LNCAP (cell line): ENCODE results near the gene OSBP2.

ENCODE experiments used
- TF ChIP-seq, protein P1 (sequence below): fragments of 450-650 bp; IDR thresholded peaks from 2 replicates; pipeline ENCODE4 v1.5.1; 2017; ENCODE audit warnings: mild to moderate bottlenecking

OSBP2 gene

DNA sequence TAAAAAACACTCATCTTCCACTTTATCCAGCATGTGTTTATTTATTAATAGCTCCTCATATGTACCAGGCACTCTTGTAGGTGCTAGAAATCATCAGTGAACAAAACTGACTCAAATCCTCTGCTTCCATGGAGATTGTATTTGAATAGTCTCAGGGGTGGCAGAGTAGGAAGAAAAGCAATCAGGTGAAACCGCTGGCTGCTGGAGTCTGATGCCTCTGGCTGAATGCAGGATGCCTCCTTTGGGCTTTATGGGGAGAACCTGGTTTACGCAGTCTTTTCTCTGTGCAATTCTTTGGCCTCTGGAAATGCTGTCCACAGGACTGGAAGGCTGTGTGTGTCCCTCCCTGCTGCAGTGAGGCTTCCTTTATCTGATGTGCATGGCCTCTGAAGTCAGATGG, 12.8 kb upstream of the OSBP2 start:
- TF ChIP-seq, protein P1, sequence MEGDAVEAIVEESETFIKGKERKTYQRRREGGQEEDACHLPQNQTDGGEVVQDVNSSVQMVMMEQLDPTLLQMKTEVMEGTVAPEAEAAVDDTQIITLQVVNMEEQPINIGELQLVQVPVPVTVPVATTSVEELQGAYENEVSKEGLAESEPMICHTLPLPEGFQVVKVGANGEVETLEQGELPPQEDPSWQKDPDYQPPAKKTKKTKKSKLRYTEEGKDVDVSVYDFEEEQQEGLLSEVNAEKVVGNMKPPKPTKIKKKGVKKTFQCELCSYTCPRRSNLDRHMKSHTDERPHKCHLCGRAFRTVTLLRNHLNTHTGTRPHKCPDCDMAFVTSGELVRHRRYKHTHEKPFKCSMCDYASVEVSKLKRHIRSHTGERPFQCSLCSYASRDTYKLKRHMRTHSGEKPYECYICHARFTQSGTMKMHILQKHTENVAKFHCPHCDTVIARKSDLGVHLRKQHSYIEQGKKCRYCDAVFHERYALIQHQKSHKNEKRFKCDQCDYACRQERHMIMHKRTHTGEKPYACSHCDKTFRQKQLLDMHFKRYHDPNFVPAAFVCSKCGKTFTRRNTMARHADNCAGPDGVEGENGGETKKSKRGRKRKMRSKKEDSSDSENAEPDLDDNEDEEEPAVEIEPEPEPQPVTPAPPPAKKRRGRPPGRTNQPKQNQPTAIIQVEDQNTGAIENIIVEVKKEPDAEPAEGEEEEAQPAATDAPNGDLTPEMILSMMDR, result no peak

DNA sequence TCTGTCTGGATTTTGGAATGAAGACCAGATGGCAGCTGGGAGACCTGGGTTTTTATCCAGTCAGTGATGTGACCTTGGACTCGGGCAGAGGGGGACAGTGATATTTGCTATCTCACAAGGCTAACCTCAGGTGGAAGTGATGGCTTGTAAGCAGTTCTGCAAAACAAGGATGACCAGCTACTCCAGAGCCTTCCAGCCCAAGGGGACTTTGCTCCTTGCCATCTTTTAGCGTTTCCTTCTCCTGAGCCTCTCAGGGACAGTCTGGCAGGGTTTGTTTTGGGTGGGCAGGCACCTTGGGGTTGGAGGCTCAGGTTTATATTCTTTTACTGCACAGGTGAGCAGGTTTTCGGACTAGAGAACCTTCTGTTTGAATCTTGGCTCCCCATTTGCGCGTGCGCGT, 9.5 kb upstream of the OSBP2 start:
- TF ChIP-seq, protein P1, result no peak

DNA sequence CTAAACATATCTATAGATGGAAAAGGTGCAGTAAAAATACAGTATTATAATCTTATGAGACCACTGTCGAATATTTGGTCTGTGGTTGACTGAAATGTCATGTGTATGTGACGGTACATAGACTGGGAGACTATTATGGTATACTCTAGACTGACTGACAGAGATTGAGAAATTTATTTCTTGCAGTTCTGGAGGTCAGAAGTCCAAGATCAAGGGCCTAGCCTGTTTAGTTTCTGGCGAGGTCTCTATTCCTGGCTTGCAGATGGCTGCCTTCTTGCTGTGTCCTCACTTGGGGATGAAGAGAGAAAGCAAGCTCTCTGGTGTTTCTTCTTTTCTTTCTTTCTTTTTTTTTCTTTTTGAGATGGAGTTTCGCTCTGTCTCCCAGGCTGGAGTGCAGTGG, 7.3 kb upstream of the OSBP2 start:
- TF ChIP-seq, protein P1, result no peak

DNA sequence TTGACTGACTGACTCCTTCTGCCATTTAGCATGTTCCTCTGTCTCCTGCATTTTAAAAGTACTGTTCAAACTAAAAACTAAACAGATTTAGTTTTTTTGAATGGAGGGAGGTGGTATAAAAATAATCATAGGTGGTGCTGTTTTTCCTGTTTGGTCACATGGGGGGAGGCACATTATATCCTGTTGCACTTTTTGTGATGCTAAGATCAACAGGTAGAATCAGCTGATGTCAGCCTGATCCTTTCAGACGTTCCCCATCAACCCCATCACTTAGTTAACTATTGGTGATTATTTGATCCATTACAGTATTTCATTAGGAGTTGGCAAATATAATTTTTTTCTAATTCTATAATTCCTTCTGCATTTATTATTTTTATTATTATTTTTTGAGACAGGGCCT, 5.1 kb upstream of the OSBP2 start:
- TF ChIP-seq, protein P1, result no peak

DNA sequence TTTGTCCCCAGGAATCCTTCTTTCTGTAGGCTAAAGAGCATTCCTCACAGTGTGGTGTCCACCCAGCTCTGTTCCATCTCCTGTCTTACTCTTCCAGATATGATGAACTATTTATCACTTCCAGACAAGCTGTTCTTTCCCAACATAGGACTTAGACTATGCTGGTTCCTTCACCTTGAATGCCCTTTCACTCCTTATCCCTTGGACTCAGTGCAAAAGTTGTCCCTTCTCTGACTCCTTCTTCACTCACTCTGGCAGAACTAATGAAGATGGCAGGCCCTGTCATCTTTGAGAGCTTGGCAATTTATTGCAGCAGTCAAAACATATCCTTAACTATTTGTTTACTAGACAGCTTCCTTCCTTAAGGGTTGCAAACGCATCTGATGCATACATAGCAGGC, 3.5 kb upstream of the OSBP2 start:
- TF ChIP-seq, protein P1, result no peak

DNA sequence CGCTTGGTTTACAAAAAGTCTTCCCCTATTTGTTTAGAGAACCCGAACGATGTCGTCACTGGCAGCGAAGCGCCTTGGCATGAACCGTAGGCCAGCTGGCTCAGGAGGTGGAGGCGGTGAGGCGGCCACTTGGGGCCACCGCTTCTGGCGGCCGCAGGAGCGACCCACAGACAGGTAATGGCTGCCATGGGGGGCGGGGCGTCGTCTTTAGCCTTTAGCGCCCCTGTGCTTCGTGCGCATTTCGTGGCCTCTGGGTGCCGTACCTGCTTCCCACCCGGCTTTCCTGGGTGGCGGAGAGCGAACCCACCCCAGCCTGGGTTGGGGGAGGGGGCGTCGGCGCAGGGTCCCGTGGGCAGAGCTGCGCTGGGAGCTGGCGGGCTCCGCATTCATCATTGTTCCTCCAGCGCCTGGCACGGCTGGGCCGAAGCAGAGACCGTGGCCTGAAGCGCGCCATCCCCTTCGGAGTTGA, 469 bp upstream of the OSBP2 start:
- TF ChIP-seq, protein P1, result no peak

DNA sequence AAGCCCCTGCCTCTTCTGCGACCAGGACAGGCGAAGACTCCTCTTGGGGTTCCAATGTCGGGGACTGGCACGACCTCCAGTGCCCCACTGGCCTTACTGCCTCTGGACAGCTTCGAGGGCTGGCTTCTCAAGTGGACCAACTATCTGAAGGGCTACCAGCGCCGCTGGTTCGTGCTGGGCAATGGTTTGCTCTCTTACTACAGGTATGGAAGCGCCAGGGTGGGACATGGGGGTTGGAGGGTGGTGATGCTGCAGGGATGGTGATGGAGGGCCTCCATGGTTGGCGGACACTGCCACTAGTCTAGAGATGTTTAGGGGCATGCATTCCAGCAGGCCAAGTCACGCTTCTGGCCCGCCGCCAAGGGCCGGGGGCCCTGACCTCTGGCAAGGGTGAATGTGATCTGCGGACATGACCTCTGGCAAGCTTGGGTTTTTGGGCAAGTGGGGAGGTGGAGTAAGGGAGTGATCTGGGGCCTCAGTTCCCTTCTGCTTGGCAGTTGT, 727 bp downstream of the OSBP2 start:
- TF ChIP-seq, protein P1, result no peak
